Stimulated activated memory B cell treated with anti-CD40 and anti-IgM and Interleukin-4, amounts not matched to agents 10 μg/mL and 1 μg/mL and 100 μg/mL, for 72 hours (primary cell): ENCODE data around the gene PTPRH.
"Not testable (repeated sequence)": the region's sequence is repeated elsewhere in the genome, so short reads cannot be mapped to it uniquely, and the experiment has no call there.

Experiments used
- ATAC-seq: fragments of 150-1000 bp; cut with Tn5 transposase; 2 replicates; pipeline ENCODE4 v1.10.0; 2021
- H3K27ac Mint-ChIP-seq: one replicate; pipeline ENCODE4 v1.8.0; 2022; ENCODE audit warnings: mild to moderate bottlenecking, mixed read lengths
- H3K27me3 Mint-ChIP-seq: one replicate; pipeline ENCODE4 v1.8.0; 2022; ENCODE audit warnings: mixed read lengths
- H3K36me3 Mint-ChIP-seq: one replicate; pipeline ENCODE4 v1.8.0; 2022; ENCODE audit warnings: mixed read lengths
- H3K4me1 Mint-ChIP-seq: one replicate; pipeline ENCODE4 v1.8.0; 2022; ENCODE audit warnings: mixed read lengths
- H3K4me3 Mint-ChIP-seq: one replicate; pipeline ENCODE4 v1.8.0; 2022; ENCODE audit warnings: mild to moderate bottlenecking, moderate library complexity, mixed read lengths
- H3K9me3 Mint-ChIP-seq: one replicate; pipeline ENCODE4 v1.8.0; 2022; ENCODE audit warnings: mixed read lengths

Gene PTPRH

DNA sequence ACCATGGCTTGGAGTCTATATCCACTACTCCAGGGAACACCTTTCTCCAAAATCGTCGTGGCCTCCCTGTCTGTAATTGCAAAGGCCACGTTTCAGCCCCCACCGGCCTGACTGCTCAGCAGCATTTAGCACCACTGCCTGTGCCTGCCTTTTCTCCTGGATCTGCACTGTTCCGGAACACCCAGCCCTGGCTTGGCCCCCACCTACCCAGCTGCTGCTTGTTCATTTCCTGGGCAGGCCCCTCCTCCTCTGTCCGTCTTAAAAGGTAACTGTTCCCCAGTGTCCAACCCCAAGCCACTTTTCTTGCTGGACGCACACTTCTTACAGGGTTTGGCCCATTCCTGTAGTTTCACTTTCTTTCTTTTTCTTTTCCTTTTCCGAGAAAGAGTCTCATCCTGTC, 20.7 kb downstream of the PTPRH start:
- no peak overlapping the region for H3K27ac Mint-ChIP-seq
- H3K36me3 Mint-ChIP-seq = no peaks in the 10 kb centered on the region
- H3K4me3 Mint-ChIP-seq = no peak overlapping the region
- H3K4me1 Mint-ChIP-seq = peaks cover 7% of the 10 kb centered on the region
- ATAC-seq = no peak
- no peaks in the 10 kb centered on the region for H3K9me3 Mint-ChIP-seq
- peaks cover 54% of the 10 kb centered on the region for H3K27me3 Mint-ChIP-seq

DNA sequence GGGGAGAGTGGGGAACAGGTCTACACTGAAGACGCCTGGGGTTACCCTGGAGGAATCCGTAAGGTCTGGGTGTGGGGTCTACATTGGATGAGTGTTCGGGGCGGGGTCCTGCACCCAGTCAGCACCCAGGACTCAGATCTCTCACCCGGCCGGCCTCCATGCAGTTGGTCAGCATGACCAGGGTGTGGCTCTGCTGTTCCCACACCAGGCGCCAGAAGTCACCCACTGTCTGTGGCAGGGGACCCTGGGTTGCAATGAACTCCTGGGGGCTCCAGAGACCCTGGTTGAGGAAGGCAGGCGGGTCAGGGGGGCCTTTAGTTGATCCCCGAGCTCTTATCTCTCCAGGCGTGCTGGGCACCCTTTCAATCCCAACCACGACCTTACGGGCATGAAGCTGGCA, 23.2 kb downstream of the PTPRH start:
- Mint-ChIP-seq H3K9me3 (no peaks in the 10 kb centered on the region), H3K4me3 (no peak overlapping the region), H3K27me3 (peaks cover 53% of the 10 kb centered on the region), H3K27ac (no peak overlapping the region), H3K4me1 (peaks cover 7% of the 10 kb centered on the region), H3K36me3 (no peaks in the 10 kb centered on the region)
- ATAC-seq = no peak

DNA sequence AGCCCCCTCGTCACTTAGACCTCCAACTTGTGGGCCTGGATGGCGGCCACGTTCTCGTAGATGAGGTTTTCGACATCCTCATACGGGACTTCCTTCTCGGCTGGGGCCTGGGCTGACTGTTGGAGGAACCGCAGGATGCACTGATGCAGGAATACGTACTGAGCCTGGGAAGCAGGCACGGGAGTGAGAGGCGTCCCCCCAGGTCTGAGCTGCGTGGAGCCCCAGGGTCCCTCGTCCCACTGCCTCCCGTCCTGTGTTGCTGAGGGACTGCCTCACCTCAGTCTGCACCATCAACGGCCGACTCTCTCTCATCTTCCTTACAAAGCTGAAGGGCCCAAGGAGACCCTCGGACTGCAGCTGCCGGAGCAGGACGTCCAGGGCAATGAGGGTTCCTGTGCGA, 27.6 kb downstream of the PTPRH start:
- Mint-ChIP-seq H3K27ac (no peak overlapping the region), H3K9me3 (no peaks in the 10 kb centered on the region), H3K36me3 (no peaks in the 10 kb centered on the region), H3K27me3 (peaks cover 93% of the 10 kb centered on the region), H3K4me3 (no peak overlapping the region), H3K4me1 (peaks cover 25% of the 10 kb centered on the region)
- no peak for ATAC-seq

DNA sequence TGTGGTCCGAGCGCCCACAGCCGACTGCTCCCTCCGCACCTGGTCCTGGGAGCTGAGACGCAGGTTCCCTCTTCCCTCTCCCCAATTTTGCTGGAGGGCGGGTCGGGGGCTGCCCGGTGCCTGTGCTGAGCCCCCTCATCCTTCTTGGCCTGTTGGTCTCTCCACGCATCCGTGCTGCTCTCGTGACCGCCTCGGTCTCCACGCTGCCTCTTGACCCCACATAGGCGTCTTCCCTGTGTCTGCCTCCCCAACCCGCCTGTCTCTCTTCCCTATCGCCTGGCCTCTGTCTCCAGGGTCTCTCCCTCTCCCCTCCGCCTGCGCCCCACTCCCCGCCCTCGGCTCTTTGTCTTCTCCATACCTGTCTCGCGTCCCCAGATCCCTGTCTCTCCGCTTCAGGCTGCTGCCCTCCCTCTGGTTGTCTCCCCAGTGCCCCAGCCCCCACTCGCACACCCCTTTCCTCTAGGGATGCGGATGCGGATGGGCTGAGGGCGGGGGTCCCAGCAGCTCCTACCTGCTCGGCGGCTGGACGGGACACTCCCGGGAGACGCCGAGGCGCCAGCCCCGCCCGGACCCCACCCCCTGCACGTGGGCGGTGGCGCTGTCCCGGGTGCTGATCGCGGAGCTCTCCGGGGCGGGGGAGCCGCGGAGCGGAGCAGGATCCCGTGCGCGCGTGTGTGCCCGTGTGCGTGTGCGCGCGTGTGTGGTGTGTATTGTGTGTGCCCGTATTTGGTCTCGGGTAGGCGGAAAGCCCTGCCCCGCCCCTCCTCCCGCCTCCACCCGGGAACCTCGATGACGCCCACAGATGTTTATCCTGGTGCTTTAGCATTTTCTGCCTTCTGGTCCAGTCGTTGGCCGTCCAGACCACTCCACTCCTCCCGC, 29.5 kb downstream of the PTPRH start, which contains the start of gene SYT5:
Gene SYT5 (minus strand): TSS at position 684 of the 879 bp plus-strand sequence. CDS start 1,248 bp downstream, outside the sequence.
- Mint-ChIP-seq H3K27ac (peak within 1 kb of the TSS; percentile 49), H3K27me3 (peaks cover 90% of the 10 kb centered on the region)

DNA sequence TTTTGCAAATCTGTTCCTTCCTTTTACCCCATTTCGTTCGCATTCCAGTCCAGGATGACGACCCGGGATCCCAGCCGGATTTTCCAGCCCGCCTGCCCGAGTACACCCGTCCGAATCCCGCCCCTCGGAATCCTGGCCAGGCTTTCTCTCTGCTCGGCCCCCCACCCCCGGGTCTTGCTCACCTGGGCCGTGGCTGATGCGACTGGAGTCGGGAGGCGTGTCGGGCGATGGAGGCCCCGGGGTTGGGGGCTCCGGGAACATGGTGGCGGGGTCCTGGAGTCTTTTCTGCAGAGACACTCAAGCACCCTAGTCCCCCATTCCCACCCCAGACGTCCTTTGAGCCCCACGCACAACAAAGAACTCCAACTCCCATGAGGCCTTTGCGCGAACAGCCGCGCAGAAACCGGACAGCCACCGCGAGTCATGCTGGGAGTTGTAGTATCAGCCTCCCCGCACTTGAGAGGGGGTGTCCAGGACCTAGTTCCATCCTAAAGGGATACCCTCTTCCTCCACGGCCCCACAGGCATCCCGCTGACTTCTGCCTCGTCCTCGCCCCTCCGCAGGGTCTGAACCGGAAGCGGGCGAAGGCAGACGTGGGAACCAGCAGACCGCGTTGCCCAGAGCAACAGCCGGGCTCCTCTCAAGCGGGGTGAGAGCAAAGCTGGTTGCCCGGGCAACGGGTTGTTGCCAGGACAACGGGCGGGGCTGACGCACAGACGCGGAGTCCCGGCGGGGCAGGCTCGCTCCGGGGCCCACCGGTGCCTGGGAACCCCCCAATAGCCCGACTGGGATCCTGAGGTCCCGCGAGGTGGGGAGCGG, 30.3 kb downstream of the PTPRH start:
- Mint-ChIP-seq H3K4me1 (peaks cover 31% of the 10 kb centered on the region), H3K27ac (peak overlapping the region; percentile 49), H3K27me3 (peaks cover 91% of the 10 kb centered on the region), H3K4me3 (peak overlapping the region; percentile 83), H3K36me3 (no peaks in the 10 kb centered on the region), H3K9me3 (peaks cover 3% of the 10 kb centered on the region)
- peak; percentile 91 for ATAC-seq

More for the DNA sequence above, 29.5 kb downstream of the PTPRH start, which contains the start of gene SYT5:
- H3K4me1 Mint-ChIP-seq = peaks cover 25% of the 10 kb centered on the region
- H3K36me3 Mint-ChIP-seq = no peaks in the 10 kb centered on the region
- H3K9me3 Mint-ChIP-seq = peaks cover 3% of the 10 kb centered on the region
- ATAC-seq = peak; percentile 63
- H3K4me3 Mint-ChIP-seq = peak within 1 kb of the TSS; percentile 83

DNA sequence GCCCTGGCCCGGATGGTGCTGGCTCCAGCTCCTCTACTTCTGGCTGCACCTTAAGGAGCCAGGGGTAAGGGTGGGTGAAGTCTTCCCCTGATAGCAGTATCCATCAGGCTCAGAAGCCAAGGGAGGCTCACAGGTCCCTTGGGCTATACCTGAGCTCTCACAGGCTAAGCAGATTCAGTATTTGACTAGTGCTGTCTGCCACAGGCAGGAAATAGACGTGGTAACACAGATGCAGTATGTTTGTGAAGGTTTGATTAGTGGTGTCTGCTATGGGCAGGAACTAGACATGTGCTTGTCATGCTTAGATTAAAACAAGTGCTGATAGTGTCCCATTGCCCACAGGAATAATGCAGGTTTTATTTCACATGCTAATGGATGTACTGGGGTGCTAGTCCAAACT, 33.2 kb downstream of the PTPRH start:
- H3K27me3 Mint-ChIP-seq = peaks cover 97% of the 10 kb centered on the region
- no peak overlapping the region for H3K27ac Mint-ChIP-seq
- ATAC-seq = no peak
- peaks cover 13% of the 10 kb centered on the region for H3K36me3 Mint-ChIP-seq
- H3K4me3 Mint-ChIP-seq = no peak overlapping the region
- H3K9me3 Mint-ChIP-seq = peaks cover 3% of the 10 kb centered on the region
- peaks cover 52% of the 10 kb centered on the region for H3K4me1 Mint-ChIP-seq

DNA sequence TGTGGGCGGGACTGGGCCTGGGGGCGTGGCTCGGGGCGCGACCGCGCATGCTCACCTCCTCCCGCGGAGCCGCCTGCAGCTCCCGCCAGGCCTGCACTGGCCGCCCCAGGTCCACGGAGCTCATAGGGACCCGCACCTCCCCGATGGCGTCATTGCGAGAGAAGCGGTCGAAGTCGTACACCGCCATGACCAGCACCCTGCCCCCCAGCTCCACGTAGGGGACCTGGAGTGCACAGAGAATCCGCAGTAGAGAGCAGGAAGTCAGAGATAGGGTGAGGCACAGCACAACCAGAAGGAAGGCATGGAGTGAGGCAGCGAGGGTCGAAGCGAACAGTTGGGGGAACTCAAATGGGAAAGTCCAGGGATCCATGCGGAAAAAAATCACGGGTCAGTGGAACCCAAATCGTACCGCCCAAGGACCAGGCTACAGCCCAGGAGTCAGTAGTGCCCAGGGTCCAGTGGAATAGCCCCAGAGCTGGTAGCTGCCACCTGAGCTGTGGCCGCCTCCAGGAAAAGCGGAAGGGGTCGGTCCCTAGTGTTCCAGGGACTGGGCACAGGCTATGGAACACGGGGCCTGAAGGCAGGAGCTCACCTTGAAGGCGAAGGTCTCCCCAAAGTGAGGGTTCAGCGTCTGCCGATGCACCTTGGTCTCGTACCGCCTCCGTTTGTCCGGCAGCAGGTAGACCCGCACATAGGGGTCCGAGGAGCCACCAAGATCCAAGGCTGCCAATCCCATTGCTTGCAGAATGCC, 34.0 kb downstream of the PTPRH start:
- Mint-ChIP-seq H3K4me3 (no peak overlapping the region), H3K9me3 (peaks cover 3% of the 10 kb centered on the region), H3K36me3 (peaks cover 13% of the 10 kb centered on the region)

DNA sequence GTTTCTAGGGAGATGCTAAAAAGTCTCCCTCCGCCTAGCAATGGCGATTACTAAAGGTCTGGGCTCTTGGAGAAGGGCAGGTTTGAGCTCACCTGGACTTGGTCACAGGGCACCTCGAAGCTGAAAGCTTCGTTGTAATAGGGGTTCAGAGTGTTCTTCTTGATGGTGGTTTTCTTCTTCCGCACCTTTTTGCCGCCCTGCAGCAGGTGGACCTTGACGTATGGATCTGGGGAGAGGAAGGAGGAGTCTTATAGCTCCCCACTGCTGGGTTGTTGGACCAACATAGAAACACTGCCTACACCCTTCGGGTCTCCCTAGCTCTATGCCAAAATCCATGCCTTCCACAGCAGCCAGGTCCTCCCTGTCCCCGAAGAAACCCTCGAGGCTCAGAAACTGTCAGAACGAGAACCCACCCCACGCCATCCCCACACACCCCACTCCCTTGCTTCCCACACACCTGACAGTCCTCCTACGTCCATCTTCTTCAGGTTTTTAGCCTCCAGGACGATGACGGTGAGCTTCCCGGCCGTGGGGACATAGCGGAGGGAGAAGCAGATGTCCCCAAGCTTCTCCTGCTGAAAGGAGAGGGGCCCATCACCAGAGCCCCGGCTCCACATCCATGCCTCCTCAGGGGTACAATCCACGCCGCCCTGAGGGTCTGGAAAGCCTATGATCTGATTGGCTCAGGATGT, 34.7 kb downstream of the PTPRH start:
- H3K27ac Mint-ChIP-seq = no peak overlapping the region
- H3K4me1 Mint-ChIP-seq = peaks cover 39% of the 10 kb centered on the region
- H3K4me3 Mint-ChIP-seq = no peak overlapping the region
- peaks cover 97% of the 10 kb centered on the region for H3K27me3 Mint-ChIP-seq
- H3K9me3 Mint-ChIP-seq = peaks cover 3% of the 10 kb centered on the region
- no peak for ATAC-seq
- H3K36me3 Mint-ChIP-seq = peaks cover 13% of the 10 kb centered on the region

More for the DNA sequence above, 34.0 kb downstream of the PTPRH start:
- Mint-ChIP-seq H3K27me3 (peaks cover 97% of the 10 kb centered on the region), H3K27ac (no peak overlapping the region), H3K4me1 (peaks cover 46% of the 10 kb centered on the region)
- ATAC-seq = no peak

DNA sequence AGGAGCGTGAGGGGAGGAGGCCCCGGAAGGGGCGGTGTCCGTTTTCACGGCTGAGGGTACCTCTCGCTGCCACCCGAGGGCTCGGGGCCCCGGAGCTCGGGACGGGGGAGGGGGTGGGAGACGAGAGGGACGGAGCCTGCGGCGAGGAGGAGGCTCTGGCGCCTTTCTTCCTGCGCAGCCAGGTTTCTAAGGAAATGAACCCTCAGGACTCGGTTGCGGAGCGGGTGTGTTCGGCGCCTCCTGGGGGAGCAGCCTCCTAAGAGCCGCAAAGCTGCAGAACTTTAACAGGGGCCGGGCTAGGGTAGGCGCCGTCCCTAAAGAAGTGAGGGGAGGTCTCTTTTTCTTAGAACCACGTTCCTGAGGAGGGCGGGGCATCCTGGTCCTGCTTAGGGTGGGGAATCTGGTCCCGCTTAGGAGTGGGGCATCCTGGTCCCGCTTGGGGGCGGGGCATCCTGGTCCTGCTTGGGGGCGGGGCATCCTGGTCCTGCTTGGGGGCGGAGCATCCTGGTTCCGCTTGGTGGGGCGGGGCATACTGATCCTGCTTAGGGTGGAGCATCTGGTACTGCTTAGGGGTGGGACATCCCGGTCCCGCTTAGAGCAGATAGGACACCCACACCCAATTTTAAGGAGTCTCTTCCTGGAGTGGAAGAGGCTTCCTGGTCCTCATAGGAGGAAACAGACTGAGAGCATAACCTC, 35.4 kb downstream of the PTPRH start:
- peaks cover 97% of the 10 kb centered on the region for H3K27me3 Mint-ChIP-seq
- ATAC-seq = peak; percentile 44
- no peak overlapping the region for H3K27ac Mint-ChIP-seq
- peaks cover 13% of the 10 kb centered on the region for H3K36me3 Mint-ChIP-seq
- H3K4me3 Mint-ChIP-seq = peak overlapping the region; percentile 64
- peaks cover 3% of the 10 kb centered on the region for H3K9me3 Mint-ChIP-seq
- H3K4me1 Mint-ChIP-seq = peaks cover 32% of the 10 kb centered on the region

DNA sequence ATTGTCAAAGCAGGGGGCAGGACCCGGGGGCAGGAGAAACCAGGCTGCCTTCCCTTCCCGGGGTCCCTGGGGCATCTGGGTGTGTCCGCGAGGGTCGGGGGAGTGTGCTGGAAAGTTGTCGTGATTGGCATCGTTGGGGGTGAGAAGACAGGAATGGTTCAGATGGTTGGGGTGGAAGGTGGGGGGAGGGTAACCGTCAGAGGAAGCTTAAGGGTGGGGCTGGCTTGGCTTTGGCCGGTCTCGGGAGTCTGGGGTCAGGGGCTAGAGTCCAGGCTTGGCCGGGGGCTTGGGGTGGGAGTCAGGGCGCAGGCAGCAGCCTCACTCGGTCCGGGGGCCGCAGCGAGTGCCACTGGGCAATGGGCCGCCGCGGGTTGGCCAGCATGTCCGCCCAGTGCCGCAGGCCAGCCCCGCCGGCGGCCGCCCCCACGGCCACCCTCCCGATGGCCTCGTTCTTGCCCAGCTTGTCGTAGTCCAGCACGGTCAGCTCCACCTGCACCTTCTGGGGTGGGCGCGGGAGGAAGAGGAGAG, 36.1 kb downstream of the PTPRH start:
- ATAC-seq = no peak
- Mint-ChIP-seq H3K9me3 (peaks cover 3% of the 10 kb centered on the region), H3K27me3 (peaks cover 94% of the 10 kb centered on the region), H3K4me1 (peaks cover 26% of the 10 kb centered on the region), H3K27ac (no peak overlapping the region), H3K4me3 (peak overlapping the region; percentile 71), H3K36me3 (peaks cover 13% of the 10 kb centered on the region)

DNA sequence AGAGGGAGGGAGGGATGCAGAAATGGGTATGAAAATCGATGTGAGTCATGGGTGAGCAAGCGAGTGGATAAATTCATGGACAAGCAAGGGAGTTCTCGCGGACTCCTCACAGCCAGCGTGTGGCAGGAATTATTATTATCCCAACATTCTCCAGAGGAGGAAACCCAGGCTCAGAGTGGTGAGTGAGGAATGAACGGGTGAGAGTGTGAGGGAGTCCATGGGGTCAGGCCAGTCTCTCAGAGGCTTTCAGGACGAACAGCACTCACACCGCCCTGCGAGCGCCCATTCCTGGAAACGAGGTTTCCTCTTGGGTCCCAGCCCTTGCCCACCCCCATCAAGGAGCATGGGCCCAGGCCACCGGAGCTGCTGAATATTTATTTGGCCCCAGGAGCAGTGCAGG, 36.6 kb downstream of the PTPRH start:
- peaks cover 26% of the 10 kb centered on the region for H3K4me1 Mint-ChIP-seq
- peaks cover 3% of the 10 kb centered on the region for H3K9me3 Mint-ChIP-seq
- ATAC-seq = no peak
- H3K27ac Mint-ChIP-seq = no peak overlapping the region
- H3K36me3 Mint-ChIP-seq = peaks cover 13% of the 10 kb centered on the region
- peak overlapping the region; percentile 71 for H3K4me3 Mint-ChIP-seq
- H3K27me3 Mint-ChIP-seq = peaks cover 94% of the 10 kb centered on the region

DNA sequence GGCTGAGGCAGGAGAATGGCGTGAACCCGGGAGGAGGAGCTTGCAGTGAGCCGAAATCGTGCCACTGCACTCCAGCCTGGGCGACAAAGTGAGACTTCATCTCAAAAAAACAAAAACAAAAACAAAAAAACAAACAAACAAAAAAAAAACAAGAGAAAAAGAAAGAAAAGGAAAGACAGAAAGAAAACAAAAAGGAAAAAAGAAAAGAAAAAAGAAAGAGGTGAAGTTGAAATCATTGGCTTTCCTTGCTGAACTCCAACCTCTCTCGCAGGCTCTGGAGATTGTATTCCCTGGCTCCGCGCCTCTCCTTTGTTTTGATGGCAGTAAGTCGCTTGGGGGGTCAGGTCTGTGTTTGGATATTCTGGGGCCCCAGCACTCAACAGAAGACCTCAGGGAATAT, 37.0 kb downstream of the PTPRH start:
- H3K9me3 Mint-ChIP-seq, ATAC-seq, H3K27ac Mint-ChIP-seq: not testable (repeated sequence)
- peaks cover 13% of the 10 kb centered on the region for H3K36me3 Mint-ChIP-seq
- H3K4me3 Mint-ChIP-seq = peak overlapping the region; percentile 71
- H3K4me1 Mint-ChIP-seq = peaks cover 26% of the 10 kb centered on the region
- H3K27me3 Mint-ChIP-seq = peaks cover 94% of the 10 kb centered on the region

DNA sequence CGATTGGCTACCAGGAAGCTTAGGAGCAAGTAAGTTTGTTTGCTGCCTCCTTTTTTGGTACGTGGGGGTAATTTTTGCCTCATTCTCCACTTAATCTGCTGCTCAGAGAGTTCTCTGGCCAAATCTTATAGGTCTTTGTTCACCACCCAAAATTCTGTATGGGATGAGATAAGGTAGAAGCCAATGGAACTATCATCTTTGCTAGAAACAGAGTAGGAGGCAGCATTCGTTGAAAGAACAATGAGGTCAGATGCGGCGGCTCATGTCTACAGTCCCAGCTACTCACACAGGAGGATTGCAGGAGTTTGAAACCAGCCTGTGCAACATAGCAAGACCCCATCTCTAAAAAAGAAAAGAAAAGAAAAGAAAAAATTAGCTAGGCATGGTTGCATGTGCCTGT, 37.9 kb downstream of the PTPRH start:
- peaks cover 13% of the 10 kb centered on the region for H3K36me3 Mint-ChIP-seq
- H3K9me3 Mint-ChIP-seq = peaks cover 10% of the 10 kb centered on the region
- no peak overlapping the region for H3K27ac Mint-ChIP-seq
- H3K4me3 Mint-ChIP-seq = no peak overlapping the region
- peaks cover 34% of the 10 kb centered on the region for H3K4me1 Mint-ChIP-seq
- ATAC-seq = no peak
- H3K27me3 Mint-ChIP-seq = peaks cover 94% of the 10 kb centered on the region

DNA sequence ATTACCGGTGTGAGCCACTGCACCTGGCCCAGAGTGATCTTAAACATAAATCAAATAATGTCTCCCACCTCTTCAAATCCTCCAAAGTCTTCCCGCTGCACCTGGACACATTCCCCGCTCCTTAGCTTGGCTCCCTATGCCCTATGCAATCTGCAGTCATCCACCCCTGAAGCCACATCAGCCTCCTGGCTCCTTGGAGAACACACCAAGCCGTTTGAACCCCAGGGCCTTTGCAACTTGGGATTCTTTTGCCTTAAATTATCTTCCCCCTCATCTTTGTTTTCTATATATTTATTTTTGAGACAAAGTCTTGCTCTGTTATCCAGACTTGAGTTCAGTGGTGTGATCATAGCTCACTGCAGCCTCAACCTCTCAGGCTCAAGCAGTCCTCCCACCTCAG, 40.2 kb downstream of the PTPRH start:
- H3K36me3 Mint-ChIP-seq = peaks cover 13% of the 10 kb centered on the region
- peaks cover 90% of the 10 kb centered on the region for H3K27me3 Mint-ChIP-seq
- no peak overlapping the region for H3K27ac Mint-ChIP-seq
- H3K9me3 Mint-ChIP-seq = peaks cover 8% of the 10 kb centered on the region
- no peak for ATAC-seq
- H3K4me1 Mint-ChIP-seq = peaks cover 33% of the 10 kb centered on the region
- H3K4me3 Mint-ChIP-seq = no peak overlapping the region
